HCT116 (cell line): ENCODE results near the gene TRIM38. TPM values are rescaled to one million over a fixed set of nuclear protein-coding genes. Genes with fewer than 3 reads are reported as not detected.

Experiments
- ATAC-seq: fragments of 200-7000 bp; cut with Tn5 transposase; 2 replicates; pipeline ENCODE4 v1.9.1; 2020; ENCODE audit warnings: mild to moderate bottlenecking, moderate library complexity
- BruUV-seq: library from RNA; stranded (reverse); fragments of 400-500 nt; replicated peaks from 2 replicates; lab custom pipeline; 2021; lab: Mats Ljungman, UMichigan
- CTCF ChIA-PET: fragments of 300-600 bp; sonication (Branson Sonifier 250); formaldehyde crosslinking; loops from one replicate; lab custom pipeline; 2021; ENCODE audit warnings: antibody characterized with exemption; lab: Charles Lee
- POLR2A ChIA-PET: fragments of 300-600, 350-600 bp; sonication (Branson Sonifier 250); formaldehyde crosslinking; loops from one replicate; lab custom pipeline; 2021; ENCODE audit warnings: antibody characterized with exemption; lab: Charles Lee
- RAD21 ChIA-PET, 2 experiments: fragments of 300-600 bp; sonication (Branson Sonifier 250); formaldehyde crosslinking; loops; one replicate each; lab custom pipeline; 2023; ENCODE audit warnings: low total read pairs in 2 of 2; ENCODE audit not compliant: uncharacterized antibody in 2 of 2, unreplicated experiment in 2 of 2, low non-redundant PET in 1 of 2; lab: Charles Lee
- DNase-seq: peaks from one replicate; pipeline ENCODE4 v3.0.0-alpha.2; 2010; ENCODE audit warnings: low read depth, low spot score
- H2AFZ ChIP-seq: fragments of 200-600 bp; shearing (Covaris generic), sonication (generic); 2 replicates; pipeline ENCODE4 v1.6.1; 2017; ENCODE audit warnings: low read depth, mixed run types, mixed read lengths, antibody characterized with exemption, low read length; ENCODE audit not compliant: poor library complexity, severe bottlenecking
- H3K27ac ChIP-seq: 2 replicates; pipeline ENCODE4 v1.5.1; 2012; ENCODE audit warnings: low read depth, low read length
- H3K27me3 ChIP-seq: fragments of 200-600 bp; sonication (generic); 2 replicates; pipeline ENCODE4 v1.6.1; 2016; ENCODE audit warnings: mixed run types, low read length, mixed read lengths; ENCODE audit not compliant: insufficient read depth
- H3K36me3 ChIP-seq, 2 experiments: fragments of 200-500 bp in 1 of 2; fragments of 200-600 bp in 1 of 2; sonication (Bioruptor generic) in 1 of 2; sonication (generic) in 1 of 2; 2 replicates each; pipeline versions ENCODE4 v1.5.1 to v1.6.1; 2014 to 2016; ENCODE audit warnings: low read length in 2 of 2, inconsistent platforms in 1 of 2, mixed read lengths in 1 of 2, mixed run types in 1 of 2; ENCODE audit not compliant: insufficient read depth in 2 of 2, control insufficient read depth in 1 of 2
- H3K4me1 ChIP-seq, 2 experiments: fragments of 200-600 bp in 1 of 2; sonication (generic) in 1 of 2; 2 replicates each; pipeline versions ENCODE4 v1.5.1 to v1.6.1; 2012 to 2017; ENCODE audit warnings: low read length in 2 of 2, inconsistent platforms in 1 of 2, mild to moderate bottlenecking in 1 of 2, mixed read lengths in 1 of 2, mixed run types in 1 of 2, moderate library complexity in 1 of 2; ENCODE audit not compliant: insufficient read depth in 2 of 2, control insufficient read depth in 1 of 2
- H3K4me2 ChIP-seq: fragments of 200-600 bp; sonication (generic); 2 replicates; pipeline ENCODE4 v1.6.1; 2017; ENCODE audit warnings: mixed run types, low read length, mixed read lengths
- H3K4me3 ChIP-seq, 2 experiments: fragments of 200-600 bp in 1 of 2; sonication (generic) in 1 of 2; replicated peaks in 1 of 2; 2 replicates each; pipeline ENCODE4 v1.5.1; 2011 to 2016; ENCODE audit warnings: low read length in 2 of 2, control low read depth in 1 of 2, low read depth in 1 of 2, mild to moderate bottlenecking in 1 of 2, mixed read lengths in 1 of 2, mixed run types in 1 of 2
- H3K79me2 ChIP-seq: fragments of 200-600 bp; sonication (generic); 2 replicates; pipeline ENCODE4 v1.6.1; 2017; ENCODE audit warnings: mild to moderate bottlenecking, mixed run types, low read length, moderate library complexity, mixed read lengths; ENCODE audit not compliant: insufficient read depth
- H3K9ac ChIP-seq: fragments of 200-600 bp; sonication (generic); 2 replicates; pipeline ENCODE4 v1.6.1; 2016; ENCODE audit warnings: low read length, mixed read lengths
- H3K9me2 ChIP-seq: fragments of 200-600 bp; sonication (generic), shearing (Covaris generic); 2 replicates; pipeline ENCODE4 v1.6.1; 2017; ENCODE audit warnings: mixed run types, mild to moderate bottlenecking, moderate library complexity; ENCODE audit not compliant: insufficient read depth
- H3K9me3 ChIP-seq, 2 experiments: fragments of 200-500 bp in 1 of 2; fragments of 200-600 bp in 1 of 2; sonication (Bioruptor generic) in 1 of 2; sonication (generic) in 1 of 2; 2 replicates each; pipeline ENCODE4 v1.6.1; 2014 to 2017; ENCODE audit warnings: low read length in 2 of 2, mixed read lengths in 2 of 2, inconsistent platforms in 1 of 2, low read depth in 1 of 2, mild to moderate bottlenecking in 1 of 2, mixed run types in 1 of 2, moderate library complexity in 1 of 2; ENCODE audit not compliant: control insufficient read depth in 1 of 2, insufficient read depth in 1 of 2
- H4K20me1 ChIP-seq: fragments of 200-600 bp; sonication (generic), shearing (Covaris generic); 2 replicates; pipeline ENCODE4 v1.6.1; 2017; ENCODE audit warnings: mixed run types, mild to moderate bottlenecking, moderate library complexity; ENCODE audit not compliant: insufficient read depth
- CBX3 ChIP-seq: IDR thresholded peaks from 2 replicates; pipeline ENCODE4 v1.6.1; 2012; ENCODE audit warnings: low read depth
- EGR1 ChIP-seq: IDR thresholded peaks from 2 replicates; pipeline ENCODE4 v1.6.1; 2012; ENCODE audit warnings: low read depth
- ELF1 ChIP-seq: IDR thresholded peaks from 2 replicates; pipeline ENCODE4 v1.6.1; 2012; ENCODE audit warnings: low read depth, borderline replicate concordance
- EZH2 ChIP-seq: fragments of 200-600 bp; sonication (generic); IDR thresholded peaks from 2 replicates; pipeline ENCODE4 v1.6.1; 2017; ENCODE audit warnings: antibody characterized with exemption, mixed run types
- EZH2phosphoT487 ChIP-seq: fragments of 200-600 bp; IDR thresholded peaks from 2 replicates; pipeline ENCODE4 v1.6.1; 2018; ENCODE audit warnings: antibody characterized with exemption, borderline replicate concordance
- FOSL1 ChIP-seq: IDR thresholded peaks from 2 replicates; pipeline ENCODE4 v1.6.1; 2012; ENCODE audit warnings: low read depth
- JUND ChIP-seq: IDR thresholded peaks from 2 replicates; pipeline ENCODE4 v1.6.1; 2012
- POLR2A ChIP-seq: IDR thresholded peaks from 2 replicates; pipeline ENCODE4 v1.7.0; 2011; ENCODE audit warnings: borderline replicate concordance; ENCODE audit not compliant: insufficient read depth, insufficient read length; ENCODE audit errors: extremely low read depth
- POLR2AphosphoS5 ChIP-seq: IDR thresholded peaks from 2 replicates; pipeline ENCODE4 v1.6.1; 2011; ENCODE audit warnings: mild to moderate bottlenecking, low read depth, low read length, moderate library complexity
- RAD21 ChIP-seq: IDR thresholded peaks from 2 replicates; pipeline ENCODE4 v1.6.1; 2012; ENCODE audit warnings: low read depth, mild to moderate bottlenecking
- SIN3A ChIP-seq: IDR thresholded peaks from 2 replicates; pipeline ENCODE4 v1.6.1; 2012; ENCODE audit warnings: low read depth
- SP1 ChIP-seq: IDR thresholded peaks from 2 replicates; pipeline ENCODE4 v1.6.1; 2012; ENCODE audit warnings: low read depth
- SRF ChIP-seq: IDR thresholded peaks from 2 replicates; pipeline ENCODE4 v1.6.1; 2012; ENCODE audit warnings: low read depth
- YY1 ChIP-seq: IDR thresholded peaks from 2 replicates; pipeline ENCODE4 v1.6.1; 2011; ENCODE audit warnings: low read length, low read depth, moderate library complexity, mild to moderate bottlenecking; ENCODE audit not compliant: insufficient replicate concordance; ENCODE audit errors: extremely low read depth
- ZFX ChIP-seq: fragments of 450-650 bp; IDR thresholded peaks from 2 replicates; pipeline ENCODE4 v1.6.1; 2017
- intact Hi-C: fragments of 100-400 bp; cut with micrococcal nuclease; formaldehyde crosslinking; loops from 2 replicates; pipeline ENCODE4 v1.10.0; 2022
- total RNA-seq: library from RNA; stranded (reverse); gene quantifications from one replicate; pipeline ENCODE4 v1.2.1, GENCODE V29; 2021; ENCODE audit not compliant: unreplicated experiment
- TF ChIP-seq, protein P1 (sequence below), 3 experiments: fragments of 200-600 bp in 1 of 3; sonication (generic) in 1 of 3; IDR thresholded peaks in 2 of 3; conservative IDR thresholded peaks in 1 of 3; 2 replicates each; pipeline ENCODE4 v1.5.1; 2012 to 2017; ENCODE audit warnings: low read depth in 2 of 3, low read length in 2 of 3, antibody characterized with exemption in 1 of 3, borderline replicate concordance in 1 of 3, control low read depth in 1 of 3, mild to moderate bottlenecking in 1 of 3, mixed read lengths in 1 of 3, mixed run types in 1 of 3, moderate library complexity in 1 of 3; ENCODE audit not compliant: insufficient read depth in 1 of 3
- TF ChIP-seq, protein P2 (sequence below): IDR thresholded peaks from 2 replicates; pipeline ENCODE4 v1.6.1; 2012; ENCODE audit warnings: low read depth
- TF ChIP-seq, protein P3 (sequence below): IDR thresholded peaks from 2 replicates; pipeline ENCODE4 v1.6.1; 2012

Gene TRIM38
- total RNA-seq, 1 experiment from 2014 or later = 9.6 TPM

DNA sequence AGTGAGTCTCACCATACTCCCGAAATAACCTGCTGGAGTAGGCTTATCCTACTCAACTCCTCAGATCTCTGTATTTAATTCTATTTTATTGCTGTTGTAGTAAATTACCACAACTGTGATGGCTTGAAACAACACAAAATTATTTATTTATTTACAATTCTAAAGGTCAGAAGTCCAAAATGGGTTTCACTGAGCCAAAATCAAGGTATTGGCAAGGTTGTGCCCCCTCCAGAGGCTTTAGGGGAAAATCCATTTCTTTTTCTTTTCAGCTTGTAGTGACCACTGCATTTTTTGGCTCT lies 31.2 kb upstream of the TRIM38 start:
- BruUV-seq = no TSS peak
- ATAC-seq (no peak), DNase-seq (no peak)
- ChIA-PET CTCF (no interaction called here), RAD21 (no interaction called here), POLR2A (no interaction called here)
- Histone ChIP-seq H3K4me3 (no peak overlapping the region), H3K4me1 (no peaks in the 10 kb centered on the region), H2AFZ (no peak overlapping the region), H3K27me3 (no peaks in the 10 kb centered on the region), H3K79me2 (no peaks in the 10 kb centered on the region), H4K20me1 (no peaks in the 10 kb centered on the region), H3K36me3 (no peaks in the 10 kb centered on the region), H3K9ac (no peak overlapping the region), H3K4me2 (no peak overlapping the region), H3K9me3 (no peaks in the 10 kb centered on the region), H3K9me2 (no peaks in the 10 kb centered on the region), H3K27ac (no peak overlapping the region)
- intact Hi-C loops = no loop called here
- TF ChIP-seq FOSL1 = no peak
- TF ChIP-seq, protein P1, sequence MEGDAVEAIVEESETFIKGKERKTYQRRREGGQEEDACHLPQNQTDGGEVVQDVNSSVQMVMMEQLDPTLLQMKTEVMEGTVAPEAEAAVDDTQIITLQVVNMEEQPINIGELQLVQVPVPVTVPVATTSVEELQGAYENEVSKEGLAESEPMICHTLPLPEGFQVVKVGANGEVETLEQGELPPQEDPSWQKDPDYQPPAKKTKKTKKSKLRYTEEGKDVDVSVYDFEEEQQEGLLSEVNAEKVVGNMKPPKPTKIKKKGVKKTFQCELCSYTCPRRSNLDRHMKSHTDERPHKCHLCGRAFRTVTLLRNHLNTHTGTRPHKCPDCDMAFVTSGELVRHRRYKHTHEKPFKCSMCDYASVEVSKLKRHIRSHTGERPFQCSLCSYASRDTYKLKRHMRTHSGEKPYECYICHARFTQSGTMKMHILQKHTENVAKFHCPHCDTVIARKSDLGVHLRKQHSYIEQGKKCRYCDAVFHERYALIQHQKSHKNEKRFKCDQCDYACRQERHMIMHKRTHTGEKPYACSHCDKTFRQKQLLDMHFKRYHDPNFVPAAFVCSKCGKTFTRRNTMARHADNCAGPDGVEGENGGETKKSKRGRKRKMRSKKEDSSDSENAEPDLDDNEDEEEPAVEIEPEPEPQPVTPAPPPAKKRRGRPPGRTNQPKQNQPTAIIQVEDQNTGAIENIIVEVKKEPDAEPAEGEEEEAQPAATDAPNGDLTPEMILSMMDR (IDR thresholded peaks at IDR 0.05 in 2 of 3, conservative IDR thresholded peaks at IDR 0.05 in 1 of 3; ENCODE audit: borderline replicate concordance in 1 of 3, insufficient read depth in 1 of 3, low read depth in 2 of 3, low read length in 2 of 3) = no peak
- no peak for TF ChIP-seq ELF1
- no peak for TF ChIP-seq SIN3A
- no peak for TF ChIP-seq EGR1
- TF ChIP-seq SP1 = no peak
- no peak for TF ChIP-seq EZH2phosphoT487
- TF ChIP-seq JUND = no peak
- TF ChIP-seq, protein P2, sequence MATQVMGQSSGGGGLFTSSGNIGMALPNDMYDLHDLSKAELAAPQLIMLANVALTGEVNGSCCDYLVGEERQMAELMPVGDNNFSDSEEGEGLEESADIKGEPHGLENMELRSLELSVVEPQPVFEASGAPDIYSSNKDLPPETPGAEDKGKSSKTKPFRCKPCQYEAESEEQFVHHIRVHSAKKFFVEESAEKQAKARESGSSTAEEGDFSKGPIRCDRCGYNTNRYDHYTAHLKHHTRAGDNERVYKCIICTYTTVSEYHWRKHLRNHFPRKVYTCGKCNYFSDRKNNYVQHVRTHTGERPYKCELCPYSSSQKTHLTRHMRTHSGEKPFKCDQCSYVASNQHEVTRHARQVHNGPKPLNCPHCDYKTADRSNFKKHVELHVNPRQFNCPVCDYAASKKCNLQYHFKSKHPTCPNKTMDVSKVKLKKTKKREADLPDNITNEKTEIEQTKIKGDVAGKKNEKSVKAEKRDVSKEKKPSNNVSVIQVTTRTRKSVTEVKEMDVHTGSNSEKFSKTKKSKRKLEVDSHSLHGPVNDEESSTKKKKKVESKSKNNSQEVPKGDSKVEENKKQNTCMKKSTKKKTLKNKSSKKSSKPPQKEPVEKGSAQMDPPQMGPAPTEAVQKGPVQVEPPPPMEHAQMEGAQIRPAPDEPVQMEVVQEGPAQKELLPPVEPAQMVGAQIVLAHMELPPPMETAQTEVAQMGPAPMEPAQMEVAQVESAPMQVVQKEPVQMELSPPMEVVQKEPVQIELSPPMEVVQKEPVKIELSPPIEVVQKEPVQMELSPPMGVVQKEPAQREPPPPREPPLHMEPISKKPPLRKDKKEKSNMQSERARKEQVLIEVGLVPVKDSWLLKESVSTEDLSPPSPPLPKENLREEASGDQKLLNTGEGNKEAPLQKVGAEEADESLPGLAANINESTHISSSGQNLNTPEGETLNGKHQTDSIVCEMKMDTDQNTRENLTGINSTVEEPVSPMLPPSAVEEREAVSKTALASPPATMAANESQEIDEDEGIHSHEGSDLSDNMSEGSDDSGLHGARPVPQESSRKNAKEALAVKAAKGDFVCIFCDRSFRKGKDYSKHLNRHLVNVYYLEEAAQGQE = no peak
- TF ChIP-seq CBX3 = no peak
- TF ChIP-seq SRF = no peak
- TF ChIP-seq ZFX = no peak
- TF ChIP-seq EZH2 = no peak
- TF ChIP-seq, protein P3, sequence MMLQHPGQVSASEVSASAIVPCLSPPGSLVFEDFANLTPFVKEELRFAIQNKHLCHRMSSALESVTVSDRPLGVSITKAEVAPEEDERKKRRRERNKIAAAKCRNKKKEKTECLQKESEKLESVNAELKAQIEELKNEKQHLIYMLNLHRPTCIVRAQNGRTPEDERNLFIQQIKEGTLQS = no peak
- no peak for TF ChIP-seq POLR2A
- no peak for TF ChIP-seq YY1
- TF ChIP-seq POLR2AphosphoS5 = no peak
- no peak for TF ChIP-seq RAD21
